ENCODE measurements around the gene KIF26A. TPM values are rescaled to one million over a fixed set of nuclear protein-coding genes. Genes with fewer than 3 reads are reported as not detected.

KIF26A gene
- total and polyA plus RNA-seq, 2 experiments from 2014 or later, result 5.6 to 103 TPM

- H3K36me3 Mint-ChIP-seq (ENCODE audit: low read depth), result no peaks in the 10 kb centered on the region
- Histone ChIP-seq H3K79me2 (replicated peaks; ENCODE audit: insufficient read depth) (no peaks in the 10 kb centered on the region), H3F3A (replicated peaks; ENCODE audit: low read depth) (no peaks in the 10 kb centered on the region), H4K20me1 (replicated peaks; ENCODE audit: insufficient read depth) (no peaks in the 10 kb centered on the region), H3K27ac (ENCODE audit: low read depth) (no peak overlapping the region), H3K9me2 (ENCODE audit: insufficient read depth) (no peaks in the 10 kb centered on the region), H3K4me2 (no peak overlapping the region), H3K4me1 (ENCODE audit: insufficient read depth) (peaks cover 5% of the 10 kb centered on the region; the same call in 1 of the 2 replicates), H3K36me3 (ENCODE audit: insufficient read depth) (no peaks in the 10 kb centered on the region), H3K27me3 (ENCODE audit: insufficient read depth) (no peaks in the 10 kb centered on the region), H3K4me3 (no peak overlapping the region), H2AFZ (no peak overlapping the region)
- peaks cover 7% of the 10 kb centered on the region for H3K27me3 Mint-ChIP-seq (ENCODE audit: insufficient read depth, low read depth, poor library complexity)
- H3K4me1 Mint-ChIP-seq, result peaks cover 7% of the 10 kb centered on the region; the same call in 2 of the 3 replicates
- no peak overlapping the region for H3K27ac Mint-ChIP-seq
- H3K9me3 Mint-ChIP-seq, result no peaks in the 10 kb centered on the region
- ATAC-seq, result no peak
- H3K4me3 Mint-ChIP-seq, result no peak overlapping the region
- DNase-seq (ENCODE audit: low spot score), result no peak
- TF ChIP-seq POLR2AphosphoS5 (IDR thresholded peaks at IDR 0.05; ENCODE audit: low read depth), result no peak
- TF ChIP-seq EZH2 (IDR thresholded peaks at IDR 0.05; ENCODE audit: low read depth, unreplicated experiment), result no peak
- TF ChIP-seq ZNF331 (CRISPR knock-in tag; IDR thresholded peaks at IDR 0.05; ENCODE audit: low read depth), result no peak
- TF ChIP-seq JUNB (IDR thresholded peaks at IDR 0.05; ENCODE audit: unreplicated experiment), result no peak
- no peak for TF ChIP-seq STAT1 (IDR thresholded peaks at IDR 0.05; ENCODE audit: unreplicated experiment)
- TF ChIP-seq REST (IDR thresholded peaks at IDR 0.05; ENCODE audit: unreplicated experiment), result no peak
- no peak for TF ChIP-seq EZH2phosphoT487 (IDR thresholded peaks at IDR 0.05; ENCODE audit: unreplicated experiment)
- no peak for TF ChIP-seq CTCF (conservative IDR thresholded peaks at IDR 0.05; ENCODE audit: low read depth in 2 of 2)
- TF ChIP-seq ETS1 (IDR thresholded peaks at IDR 0.05), result no peak
- no peak for TF ChIP-seq NANOG (IDR thresholded peaks at IDR 0.05; ENCODE audit: borderline replicate concordance)
- no peak for TF ChIP-seq ZNF462 (CRISPR knock-in tag; IDR thresholded peaks at IDR 0.05)
- no peak for TF ChIP-seq CREB1 (CRISPR knock-in tag; IDR thresholded peaks at IDR 0.05; ENCODE audit: low read depth)
Observed at GRCh38 chr14:104096318-104096717, 42.1 kb upstream of the KIF26A start.
